CMK (cell line): ENCODE measurements around the gene STPG3.
"Not testable (repeated sequence)": the region's sequence is repeated elsewhere in the genome, so short reads cannot be mapped to it uniquely, and the experiment has no call there.

ENCODE experiments used
- DNase-seq: peaks from one replicate; pipeline ENCODE4 v3.0.0-alpha.2; 2010; ENCODE audit warnings: low read depth

STPG3 gene

GRCh38 chr9:137245450-137246421, 5.3 kb upstream of the STPG3 start:
- DNase-seq: no peak

GRCh38 chr9:137247135-137247915, 3.8 kb upstream of the STPG3 start:
- DNase-seq: no peak

DNA sequence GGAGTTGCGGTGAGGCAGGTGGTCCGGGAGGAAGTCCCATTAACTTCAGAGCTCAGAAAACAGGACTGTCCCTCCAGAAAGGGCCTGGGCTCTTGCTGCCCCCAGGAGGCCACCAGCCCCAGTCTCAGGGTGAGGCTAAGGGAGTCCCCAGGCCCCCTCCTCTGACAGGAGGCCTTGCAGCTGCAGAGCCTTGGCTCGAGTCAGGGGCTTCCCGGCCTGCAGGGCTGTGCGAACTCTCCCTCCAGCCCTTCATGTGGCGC, 3.2 kb upstream of the STPG3 start:
- DNase-seq: no peak

DNA sequence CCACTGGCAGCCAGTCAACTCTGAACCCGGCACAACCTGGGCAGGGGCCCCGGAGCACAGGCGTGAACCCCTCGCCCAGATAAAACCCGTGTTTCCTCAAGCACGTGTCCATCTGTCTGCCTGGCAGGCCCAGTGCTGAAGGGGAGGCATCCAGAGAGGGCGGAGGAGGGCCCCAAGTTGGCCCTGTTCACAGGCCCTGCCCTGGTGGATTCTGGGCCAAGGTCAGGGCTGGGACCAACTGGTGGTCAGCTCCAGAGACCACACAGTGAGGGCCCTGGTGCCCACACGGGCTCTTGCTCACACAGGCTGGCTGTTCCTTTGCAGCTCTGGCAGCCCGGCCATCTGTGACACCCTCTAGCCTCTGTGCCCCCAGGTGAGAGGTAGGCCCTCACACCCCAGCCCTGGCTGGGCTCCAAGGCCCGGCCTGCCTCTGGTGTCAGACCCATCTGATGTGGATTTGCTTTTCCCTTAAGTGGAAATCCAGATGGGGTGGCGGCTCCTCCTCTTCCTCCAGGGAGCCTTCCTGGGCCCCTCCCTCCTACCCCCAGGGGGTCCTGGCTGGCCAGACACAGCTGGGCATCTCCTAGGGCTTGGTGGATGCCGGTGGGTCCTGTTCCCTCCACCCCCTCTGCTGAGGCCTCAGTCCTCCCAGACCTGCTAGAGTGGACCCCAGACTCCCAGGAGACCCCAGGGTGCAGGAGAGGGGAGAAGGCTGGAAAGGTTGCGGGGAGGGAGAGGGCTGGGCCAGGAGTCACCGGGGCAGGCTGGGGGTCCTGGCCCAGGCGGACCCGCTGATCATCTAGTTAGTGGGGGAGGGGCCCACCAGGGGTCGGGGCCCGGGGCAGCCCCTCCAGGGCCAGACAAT, 525 bp upstream of the STPG3 start:
- DNase-seq: no peak

DNA sequence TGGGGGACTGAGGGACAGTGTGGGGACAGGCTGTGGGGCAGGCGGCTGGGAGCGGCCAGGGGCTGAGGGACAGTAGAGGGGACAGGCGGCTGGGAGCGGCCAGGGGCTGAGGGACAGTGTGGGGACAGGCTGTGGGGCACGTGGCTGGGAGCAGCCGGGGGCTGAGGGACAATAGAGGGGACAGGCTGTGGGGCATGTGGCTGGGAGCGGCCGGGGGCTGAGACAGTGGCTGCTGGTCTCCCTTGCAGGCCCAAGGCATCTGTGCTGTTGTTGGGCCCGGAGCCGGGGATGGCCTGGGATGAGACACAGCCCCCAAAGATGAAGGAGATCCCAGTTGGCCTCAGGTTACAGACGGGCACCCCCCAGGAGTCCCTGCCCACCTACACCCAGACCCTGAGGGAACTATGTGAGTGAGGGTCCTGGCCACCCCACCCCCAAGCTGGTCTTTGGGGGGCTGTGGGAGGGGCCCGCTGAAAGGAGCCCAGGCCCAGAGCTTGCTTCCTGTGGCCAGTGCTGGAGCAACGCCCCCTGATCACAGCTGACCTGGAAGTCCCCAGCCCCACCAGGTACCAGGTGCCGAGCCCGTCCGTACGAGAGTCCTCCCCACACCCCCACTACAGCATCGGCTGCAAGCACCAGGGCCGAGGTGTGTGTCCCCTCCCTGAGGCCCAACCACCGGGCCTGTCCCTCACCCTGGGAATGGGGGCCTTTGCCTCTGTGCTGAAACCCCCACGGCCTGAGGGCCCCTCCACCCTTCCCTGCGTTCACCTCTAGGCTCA, 593 bp downstream of the STPG3 start:
- no peak for DNase-seq

GRCh38 chr9:137252555-137253506, 1.7 kb downstream of the STPG3 start:
- no peak for DNase-seq

DNA sequence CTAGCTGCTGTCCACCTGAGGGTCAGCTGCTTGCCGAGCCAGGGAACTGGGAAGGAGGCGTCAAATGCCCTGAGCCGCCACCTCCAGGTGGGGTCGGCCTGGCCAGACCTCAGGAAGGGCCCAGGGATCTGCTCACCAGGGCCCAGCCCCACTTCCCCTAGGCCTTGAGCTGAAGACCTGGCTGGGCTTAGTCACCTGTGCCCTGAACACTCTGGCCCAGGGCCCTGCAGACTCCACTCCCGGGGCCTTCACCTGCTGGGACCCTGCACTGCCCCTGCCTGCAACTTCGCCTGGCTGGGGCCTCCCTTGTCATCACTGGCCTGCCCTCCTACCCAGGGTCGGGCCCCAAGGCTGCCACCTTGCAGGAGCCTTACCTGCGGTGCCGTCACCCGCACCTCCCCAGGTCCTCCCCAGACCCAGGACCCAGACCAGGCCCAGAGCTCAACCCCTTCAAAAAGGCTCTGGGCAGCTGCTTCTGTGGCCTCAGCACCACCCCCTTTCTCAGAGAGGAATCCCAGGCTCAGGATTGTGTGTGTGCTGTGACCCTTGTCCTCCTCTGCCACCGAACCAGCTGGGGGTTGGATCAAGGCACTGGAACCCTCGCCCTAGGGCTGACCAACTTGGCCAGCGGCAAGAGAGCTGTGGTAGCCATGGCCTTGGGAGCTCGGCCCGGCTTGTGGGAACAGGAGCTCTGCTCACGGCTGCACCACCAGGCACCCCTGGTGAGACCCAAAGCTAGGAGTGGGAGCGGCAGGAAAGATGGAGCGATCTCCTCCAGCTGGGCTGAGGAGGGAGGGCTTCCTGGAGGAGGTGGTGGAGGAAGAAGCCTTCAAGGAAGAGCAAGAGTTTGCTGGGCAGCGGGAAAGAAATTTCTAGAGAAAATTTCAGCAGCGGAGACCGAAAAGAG, 2.9 kb downstream of the STPG3 start:
- DNase-seq: no peak

DNA sequence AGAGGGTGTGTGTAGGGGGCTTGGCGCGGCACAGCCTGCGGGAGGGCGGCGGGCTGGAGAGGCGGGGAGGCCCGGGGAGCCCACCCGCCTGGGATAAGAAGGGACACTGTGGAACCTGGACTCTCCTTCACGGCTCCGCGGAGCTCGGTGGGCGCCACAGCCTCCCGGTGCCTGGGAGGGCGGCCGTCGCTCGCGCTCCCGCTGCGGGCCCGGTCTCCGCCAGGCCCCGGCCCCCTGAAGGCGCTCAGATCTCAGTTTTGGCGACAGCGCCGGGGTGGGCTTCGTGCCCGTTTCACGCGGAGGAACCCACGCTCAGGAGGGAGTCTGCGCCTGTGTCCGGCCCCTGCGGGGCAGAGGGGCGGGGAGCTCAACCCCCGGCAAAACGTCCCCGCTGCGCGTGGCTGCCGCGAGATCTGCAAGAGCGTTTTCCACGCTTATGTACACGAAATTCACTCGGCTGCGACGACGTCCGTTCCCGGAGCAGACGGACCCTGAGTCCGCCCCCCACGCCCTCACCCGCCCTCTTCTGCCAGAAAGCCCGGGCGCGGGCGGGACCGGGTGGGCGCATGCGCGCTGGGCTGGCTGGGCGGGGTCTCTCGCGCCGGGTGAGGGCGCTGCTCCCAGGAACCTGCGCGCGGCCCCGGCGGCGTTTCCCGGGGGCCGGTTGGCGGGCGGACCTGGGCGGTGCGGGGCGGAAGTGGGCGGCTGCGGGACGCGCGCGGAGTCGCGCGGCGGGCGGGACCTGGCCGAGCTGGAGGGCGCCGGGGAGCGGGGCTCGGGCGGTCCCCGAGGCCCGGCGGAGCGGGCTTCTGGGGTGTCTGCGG, 3.8 kb downstream of the STPG3 start, which contains the start of gene NELFB:
Gene NELFB, plus strand, starts transcription at position 704 of the 824 bp plus-strand sequence.
- DNase-seq: no peak

DNA sequence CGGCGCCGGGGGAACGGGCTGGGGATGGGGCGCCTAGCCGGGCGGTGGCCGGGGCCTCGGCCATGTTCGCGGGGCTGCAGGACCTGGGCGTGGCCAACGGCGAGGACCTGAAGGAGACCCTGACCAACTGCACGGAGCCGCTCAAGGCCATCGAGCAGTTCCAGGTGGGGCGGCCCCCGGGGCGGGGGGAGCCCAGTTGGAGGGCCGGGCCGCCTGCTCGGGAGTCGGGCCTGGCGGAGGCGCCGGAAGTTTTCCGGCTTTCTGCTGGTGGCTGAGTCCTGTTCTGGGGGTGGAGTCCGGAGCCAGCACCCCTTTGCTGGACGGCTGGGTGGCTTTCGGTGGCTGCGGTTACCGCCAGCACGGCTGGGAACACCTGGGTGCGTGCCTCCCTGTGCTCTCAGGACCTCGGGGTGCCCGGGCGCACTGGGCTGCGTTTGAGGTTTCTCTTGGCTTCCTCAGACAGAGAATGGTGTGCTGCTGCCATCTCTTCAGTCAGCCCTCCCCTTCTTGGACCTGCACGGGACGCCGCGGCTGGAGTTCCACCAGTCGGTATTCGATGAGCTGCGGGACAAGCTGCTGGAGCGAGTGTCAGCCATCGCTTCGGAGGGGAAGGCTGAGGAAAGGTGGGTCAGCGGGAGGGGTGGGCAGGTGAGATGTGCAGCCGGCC, 4.5 kb downstream of the STPG3 start:
- no peak for DNase-seq

DNA sequence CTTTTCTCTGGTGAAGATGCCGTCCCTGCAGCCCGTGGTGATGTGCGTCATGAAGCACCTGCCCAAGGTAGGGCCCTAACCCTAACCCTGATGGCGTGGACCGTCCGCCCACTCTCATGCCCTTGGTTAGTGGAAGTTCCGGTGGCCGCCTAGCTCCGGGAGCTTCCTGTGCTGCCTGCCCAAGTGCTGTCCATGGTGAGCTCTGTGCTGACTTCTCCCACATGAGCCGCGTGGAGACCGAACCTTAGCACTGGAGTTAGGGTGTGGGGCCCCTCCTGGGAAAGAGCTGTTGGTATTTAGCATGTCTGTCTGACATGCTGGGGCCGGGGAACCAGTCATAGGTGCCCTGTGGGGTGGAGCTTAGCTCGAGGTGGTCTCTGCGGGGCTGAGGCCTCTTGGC, 5.3 kb downstream of the STPG3 start:
- no peak for DNase-seq

DNA sequence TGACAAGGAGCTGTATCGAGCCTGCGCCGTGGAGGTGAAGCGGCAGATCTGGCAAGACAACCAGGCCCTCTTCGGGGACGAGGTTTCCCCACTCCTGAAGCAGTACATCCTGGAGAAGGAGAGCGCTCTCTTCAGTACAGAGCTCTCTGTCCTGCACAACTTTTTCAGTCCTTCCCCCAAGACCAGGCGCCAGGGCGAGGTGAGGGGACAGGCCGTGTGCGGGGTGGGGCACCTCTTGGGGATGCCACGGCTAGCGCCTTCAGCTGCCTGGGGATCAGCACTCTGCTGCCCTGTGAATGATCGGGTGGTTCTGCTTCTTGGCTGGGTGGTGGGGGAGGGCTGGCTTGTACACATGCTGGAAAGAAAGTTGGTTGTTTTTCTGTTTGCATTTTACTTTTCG, 5.8 kb downstream of the STPG3 start:
- DNase-seq: no peak

- not testable (repeated sequence) for DNase-seq
These were observed 11.3 kb downstream of the STPG3 start for GRCh38 chr9:137262173-137262908.

GRCh38 chr9:137262909-137263285, 11.8 kb downstream of the STPG3 start:
- DNase-seq: no peak

- no peak for DNase-seq
These were observed 12.4 kb downstream of the STPG3 start for GRCh38 chr9:137263506-137263905.

DNA sequence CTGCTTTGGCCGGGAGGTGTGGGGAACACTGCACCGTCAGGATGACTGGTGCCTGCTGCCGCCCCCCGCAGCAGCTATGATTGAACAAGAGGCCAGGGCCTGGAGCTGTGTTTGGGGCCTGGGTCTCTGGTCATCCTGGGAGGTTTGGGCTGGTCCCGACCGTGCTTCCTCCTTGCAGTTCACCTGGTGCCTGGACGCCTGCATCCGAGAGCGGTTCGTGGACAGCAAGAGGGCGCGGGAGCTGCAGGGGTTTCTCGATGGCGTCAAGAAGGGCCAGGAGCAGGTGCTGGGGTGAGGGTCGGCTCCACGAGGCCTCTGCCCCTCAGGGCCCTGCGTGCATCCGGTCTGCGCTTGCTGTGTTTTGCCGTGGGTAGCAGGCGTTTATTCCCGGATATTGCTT, 13.0 kb downstream of the STPG3 start:
- no peak for DNase-seq

GRCh38 chr9:137265496-137266161, 14.5 kb downstream of the STPG3 start:
- no peak for DNase-seq

- no peak for DNase-seq
These were observed 15.1 kb downstream of the STPG3 start for GRCh38 chr9:137266162-137266527.
